Pulmonary artery endothelial cell (primary cell): ENCODE results near the gene CUX1. TPM values are rescaled to one million over a fixed set of nuclear protein-coding genes. Genes with fewer than 3 reads are reported as not detected.
"Not testable (repeated sequence)": the region's sequence is repeated elsewhere in the genome, so short reads cannot be mapped to it uniquely, and the experiment has no call there.

Experiments used
- DNase-seq: peaks from one replicate; pipeline ENCODE4 v3.0.0-alpha.2; 2011; ENCODE audit warnings: low read depth, low spot score
- total RNA-seq: library from RNA; depleted of rRNA; stranded (reverse); fragments of >200 nt; gene quantifications from 2 replicates; pipeline ENCODE4 v1.2.3, GENCODE V29; 2014

The CUX1 gene
- total RNA-seq, 1 donor from 2014 or later, result 20.8 TPM

DNA sequence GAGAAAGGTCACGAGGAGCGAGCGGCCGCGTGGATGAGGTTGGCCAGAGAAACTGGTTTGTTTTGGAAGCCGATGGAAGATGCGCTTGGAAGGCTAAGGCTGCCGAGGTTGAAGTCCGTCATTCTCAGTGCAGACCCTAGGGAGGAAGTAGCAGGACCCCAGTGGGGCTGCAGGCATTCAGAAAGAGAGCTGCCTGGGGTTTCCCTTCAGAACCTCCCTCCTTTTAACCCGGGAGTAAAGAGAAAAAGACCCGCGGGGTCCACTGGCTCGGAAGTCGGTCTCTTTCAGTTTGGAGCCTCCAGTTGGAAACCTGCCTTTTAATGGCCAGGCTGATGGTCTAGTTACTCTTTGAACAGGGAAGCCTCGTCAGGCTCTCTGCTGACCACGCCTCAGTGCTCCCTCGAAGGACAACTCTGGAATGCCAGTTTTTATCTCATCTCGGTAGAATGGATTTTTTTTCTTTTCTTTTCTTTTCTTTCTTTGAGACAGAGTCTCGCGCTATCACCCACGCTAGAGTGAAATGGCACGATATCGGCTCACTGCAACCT, 188.6 kb downstream of the CUX1 start:
- no peak for DNase-seq

DNA sequence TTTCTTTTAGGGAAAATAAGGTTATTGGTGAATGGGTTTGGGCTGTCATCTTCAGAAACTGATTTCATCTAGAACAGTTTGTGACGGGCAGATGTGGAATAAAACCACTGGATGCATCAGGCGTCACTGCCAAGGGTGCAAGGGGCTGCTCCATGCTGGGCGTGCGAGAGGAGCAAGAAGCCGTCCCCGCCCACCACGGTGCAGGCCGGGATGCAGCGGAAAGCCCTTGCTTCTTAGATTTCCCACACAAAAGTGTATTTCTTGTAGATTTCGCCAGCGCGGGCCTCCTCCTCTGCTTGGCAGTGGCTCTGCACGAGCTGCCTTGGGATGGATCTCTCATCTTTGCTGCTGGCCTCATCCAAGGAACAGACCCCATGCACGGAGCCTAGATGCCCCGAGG, 189.3 kb downstream of the CUX1 start:
- DNase-seq, result no peak

DNA sequence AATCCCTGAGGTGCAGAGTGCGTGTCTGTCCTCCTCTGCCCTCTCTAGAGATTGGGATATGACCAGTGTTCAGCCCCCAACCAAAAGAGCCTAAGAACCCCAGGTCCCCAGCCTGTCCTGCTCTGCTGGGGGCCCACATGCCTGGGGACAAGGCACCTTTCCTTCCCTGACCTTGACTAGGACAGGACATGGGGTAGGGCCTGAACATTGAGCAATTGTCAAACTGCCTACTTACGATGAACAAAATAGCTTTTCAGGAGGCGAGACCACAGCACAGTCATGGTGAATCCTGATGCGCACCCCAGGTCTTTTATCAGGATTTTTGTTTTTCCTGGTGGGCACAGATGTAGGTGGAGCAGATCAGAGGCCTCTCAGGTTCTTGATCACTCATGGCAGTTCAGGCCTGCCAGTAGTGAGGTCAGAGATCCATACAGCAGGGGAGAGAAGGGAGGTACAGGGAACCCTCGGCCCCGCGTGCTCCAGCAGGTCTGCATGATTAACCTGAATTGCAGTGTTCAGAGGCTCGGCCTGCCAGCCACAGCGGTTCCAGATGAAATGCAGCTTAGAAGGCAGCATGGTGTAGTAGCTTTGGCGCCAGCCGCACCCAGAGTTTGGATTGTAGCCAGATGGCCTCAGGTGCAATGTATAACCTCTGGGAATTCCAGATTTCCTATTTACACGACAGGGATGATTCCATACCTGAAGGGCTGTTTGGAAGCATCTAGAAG, 191.3 kb downstream of the CUX1 start:
- DNase-seq, result no peak

DNA sequence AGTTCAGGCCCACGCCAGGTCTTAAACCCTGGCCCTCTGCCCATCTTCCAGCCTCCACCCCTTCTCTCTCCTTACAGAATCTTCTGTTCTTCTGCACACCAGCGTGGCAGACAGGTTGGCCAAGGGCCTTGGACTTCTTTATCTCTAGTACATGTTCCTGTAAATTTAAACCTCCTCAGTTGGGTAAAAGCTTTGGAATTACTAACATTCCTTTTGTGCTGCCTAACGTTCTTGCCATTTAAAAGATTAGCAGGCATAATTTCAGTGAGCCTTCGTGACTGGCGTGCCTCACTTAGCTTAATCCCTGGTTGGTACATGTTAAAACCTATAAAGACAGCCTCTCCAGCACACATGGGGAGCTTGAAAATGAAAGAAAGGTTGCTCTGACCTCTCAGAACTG, 192.2 kb downstream of the CUX1 start:
- DNase-seq, result no peak

DNA sequence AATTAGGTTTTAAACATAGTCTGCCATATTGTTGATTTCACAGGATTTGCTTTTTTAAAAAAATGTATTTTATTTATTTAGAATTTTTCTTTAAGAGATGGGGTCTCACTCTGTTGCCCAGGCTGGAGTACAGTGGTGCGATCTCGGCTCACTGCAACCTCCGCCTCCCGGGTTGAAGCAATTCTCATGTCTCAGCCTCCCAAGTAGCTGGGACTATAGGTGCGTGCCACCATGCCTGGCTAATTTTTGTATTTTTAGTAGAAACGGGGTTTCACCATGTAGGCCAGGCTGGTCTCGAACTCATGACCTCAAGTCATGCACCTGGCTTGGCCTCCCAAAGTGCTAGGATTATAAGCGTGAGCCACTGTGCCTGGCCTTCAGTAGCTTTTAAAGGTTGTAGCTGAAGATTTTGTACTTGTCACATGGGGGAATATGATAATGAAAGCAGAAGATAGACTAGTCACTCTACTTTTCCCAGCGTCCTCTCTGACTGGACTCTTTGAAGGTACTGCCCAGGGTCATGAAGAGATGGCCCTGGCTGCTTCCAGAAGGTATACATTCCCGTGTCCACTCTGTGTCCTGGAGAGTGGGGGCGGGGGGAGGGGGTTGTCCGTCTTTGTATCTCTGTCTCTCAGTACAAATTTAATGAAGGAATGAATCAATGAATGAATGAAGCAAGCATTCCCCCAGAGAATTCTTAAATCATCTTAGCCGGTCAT, 194.8 kb downstream of the CUX1 start:
- not testable (repeated sequence) for DNase-seq

DNA sequence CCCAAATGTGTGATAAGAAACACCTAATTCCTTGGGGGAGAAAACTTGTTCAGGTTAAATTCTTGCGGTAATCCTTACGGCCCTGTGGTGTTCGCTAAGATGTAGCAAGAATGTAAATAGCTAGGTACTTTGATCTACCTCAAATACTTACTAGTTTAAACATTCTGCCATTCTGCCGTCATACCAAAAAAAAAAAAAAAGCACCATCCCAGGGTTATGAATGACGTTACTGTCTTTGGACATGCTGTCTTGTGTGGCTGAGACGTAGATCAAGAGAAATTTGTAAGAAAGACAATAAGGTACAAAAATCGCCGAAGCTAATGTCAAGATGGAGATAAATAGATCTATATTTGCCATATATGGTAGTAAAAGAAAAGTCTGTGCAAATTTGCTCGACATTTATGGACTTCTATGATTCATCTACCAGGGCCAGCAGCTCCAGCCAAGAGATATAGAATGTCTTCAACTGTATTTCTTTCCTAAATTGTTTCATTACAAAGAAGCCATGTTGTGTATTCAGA, 195.6 kb downstream of the CUX1 start:
- DNase-seq, result no peak

DNA sequence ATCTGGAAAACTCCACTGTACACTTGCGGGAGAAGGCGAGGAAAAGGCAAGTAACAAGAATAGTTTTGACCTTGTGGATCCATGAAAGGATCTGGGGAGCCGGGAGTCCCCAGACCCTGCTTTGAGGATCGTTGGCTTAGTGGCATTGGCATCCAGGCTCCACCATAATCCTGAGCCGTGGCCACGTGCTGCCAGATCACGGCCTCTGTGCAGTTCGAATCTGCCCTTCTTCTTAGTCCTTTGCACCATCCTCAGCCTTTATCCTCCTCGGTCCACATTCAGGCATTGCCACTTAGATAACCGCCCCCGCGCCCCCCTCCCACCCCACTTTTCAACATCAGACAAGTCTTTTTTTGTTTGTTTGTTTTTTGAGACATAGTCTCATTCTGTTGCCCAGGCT, 201.4 kb downstream of the CUX1 start:
- no peak for DNase-seq

DNA sequence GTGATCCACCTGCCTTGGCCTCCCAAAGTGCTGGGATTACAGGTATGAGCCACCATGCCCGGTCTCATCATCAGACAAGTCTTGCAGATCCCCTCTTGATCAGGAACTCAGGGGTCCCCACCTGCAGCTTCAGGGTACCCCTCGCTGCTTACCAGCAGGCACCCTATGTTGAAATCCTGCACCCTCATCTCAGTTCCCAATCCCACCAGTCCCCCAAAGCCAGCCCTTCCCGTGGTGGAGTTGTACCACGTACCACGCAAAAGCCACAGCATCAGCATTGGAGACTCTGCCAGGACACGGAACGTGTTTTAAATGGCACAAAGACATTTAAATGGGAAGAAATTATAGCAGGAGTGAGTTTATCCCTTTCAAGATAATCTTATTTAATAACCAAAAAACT, 202.0 kb downstream of the CUX1 start:
- no peak for DNase-seq

DNA sequence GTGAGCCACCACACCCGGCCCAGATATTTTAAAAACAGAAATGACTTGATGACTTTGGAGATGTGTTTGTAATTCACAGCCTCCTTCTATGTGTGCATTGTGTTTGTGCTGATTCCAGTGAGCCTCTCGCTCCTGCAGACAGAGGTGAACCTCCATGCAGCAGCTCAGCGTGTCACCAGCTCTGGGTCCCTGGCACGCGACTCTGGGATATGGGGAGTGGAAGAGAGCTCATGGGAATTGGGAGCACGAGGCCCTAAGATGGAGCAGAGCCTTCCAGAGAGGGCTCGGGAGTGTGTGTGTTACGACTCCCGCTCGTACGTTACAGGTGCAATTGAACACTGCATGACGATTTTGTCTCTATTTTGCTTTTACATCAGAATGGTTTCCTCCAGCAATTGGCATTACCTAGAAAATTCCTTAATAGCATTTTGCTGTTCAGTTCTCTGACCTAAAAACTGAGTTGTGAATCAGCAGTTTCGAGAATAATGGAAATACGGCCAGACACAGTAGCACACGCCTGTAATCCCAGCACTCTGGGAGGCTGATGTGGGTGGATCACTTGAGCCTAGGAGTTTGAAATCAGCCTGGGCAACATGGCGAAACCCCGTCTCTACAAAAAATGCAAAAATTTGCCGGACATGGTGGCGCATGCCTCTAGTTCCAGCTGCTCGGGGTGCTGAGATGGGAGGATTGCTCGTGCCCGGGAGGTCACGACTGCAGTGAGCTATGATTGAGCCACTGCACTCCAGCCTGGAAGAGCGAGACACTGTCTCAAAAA, 204.6 kb downstream of the CUX1 start:
- DNase-seq, result no peak

DNA sequence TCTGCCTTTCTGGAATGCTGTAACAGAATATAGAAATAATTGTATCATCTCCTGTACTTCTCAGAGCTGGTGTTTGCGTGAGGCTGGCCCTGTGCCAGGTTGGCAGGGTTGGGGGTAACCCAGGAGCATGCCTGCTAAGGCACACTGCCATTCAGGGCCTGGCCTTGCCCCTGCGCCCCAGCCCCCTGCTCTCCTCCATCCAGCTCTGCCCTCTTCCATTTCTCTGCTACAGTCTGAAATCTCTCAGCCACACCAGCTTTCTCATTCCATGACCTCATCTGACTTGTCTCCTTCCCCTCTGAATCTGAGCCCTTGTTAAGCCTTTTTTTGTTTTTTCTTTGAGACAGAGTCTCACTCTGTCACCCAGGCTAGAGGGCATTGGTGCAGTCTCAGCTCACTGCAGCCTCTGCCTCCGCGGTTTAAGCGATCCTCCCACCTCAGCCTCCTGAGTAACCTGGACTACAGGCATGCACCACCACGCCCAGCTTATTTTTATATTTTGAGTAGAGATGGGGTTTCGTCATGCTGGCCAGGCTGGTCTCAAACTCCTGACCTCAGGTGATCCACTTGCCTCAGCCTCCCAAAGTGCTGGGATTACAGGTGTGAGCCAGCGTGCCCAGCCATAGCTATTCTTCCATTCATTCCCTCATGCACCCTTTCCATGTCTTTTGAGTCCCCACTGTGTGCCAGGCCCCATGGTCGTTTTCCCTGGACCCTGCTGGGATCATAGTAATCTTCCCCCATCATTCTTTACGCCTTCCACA, 206.8 kb downstream of the CUX1 start:
- no peak for DNase-seq

DNA sequence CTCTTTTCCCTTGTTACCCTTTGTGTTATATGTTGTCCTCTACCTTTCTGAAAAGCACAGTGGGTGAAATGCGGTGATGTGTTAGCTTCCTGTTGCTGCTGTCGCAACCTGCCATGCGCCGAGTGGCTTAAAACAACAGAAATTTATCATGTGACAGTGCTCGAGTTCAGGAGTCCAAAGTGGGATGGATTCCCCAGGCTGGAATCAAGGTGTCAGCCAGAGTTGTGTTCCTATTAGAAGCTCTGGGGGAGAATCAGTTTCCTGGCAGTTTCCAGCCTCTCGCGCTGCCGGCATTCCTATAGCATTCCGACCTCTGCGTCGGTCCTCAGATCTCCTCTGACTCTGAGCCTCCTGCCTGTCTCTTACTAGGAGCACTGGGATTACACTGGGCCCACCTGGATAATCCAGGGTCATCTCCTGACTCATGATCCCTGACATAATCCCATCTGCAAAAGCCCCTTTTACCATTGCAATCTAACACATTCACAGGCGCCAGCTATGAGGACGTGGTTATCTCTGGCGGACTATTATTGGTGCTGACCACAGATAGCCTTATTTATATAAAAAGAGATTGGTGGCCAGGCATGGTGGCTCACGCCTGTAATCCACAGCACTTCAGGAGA, 207.5 kb downstream of the CUX1 start:
- no peak for DNase-seq

DNA sequence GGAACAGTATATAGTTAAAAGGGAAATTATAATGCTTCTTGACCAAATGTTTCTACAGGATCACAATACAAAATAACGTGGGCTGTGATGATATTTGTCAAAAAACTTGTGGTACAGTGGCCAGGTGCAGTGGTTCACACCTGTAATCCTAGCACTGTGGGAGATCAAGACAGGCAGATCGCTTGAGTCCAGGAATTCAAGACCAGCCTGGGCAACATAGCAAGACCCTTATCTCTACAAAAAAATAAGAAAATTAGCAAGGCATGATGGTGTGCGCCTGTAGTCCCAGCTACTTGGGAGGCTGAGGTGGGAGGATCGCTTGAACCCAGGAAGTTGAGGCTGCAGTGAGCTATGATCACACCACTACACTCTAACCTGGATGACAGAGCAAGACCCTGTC, 208.4 kb downstream of the CUX1 start:
- not testable (repeated sequence) for DNase-seq

DNA sequence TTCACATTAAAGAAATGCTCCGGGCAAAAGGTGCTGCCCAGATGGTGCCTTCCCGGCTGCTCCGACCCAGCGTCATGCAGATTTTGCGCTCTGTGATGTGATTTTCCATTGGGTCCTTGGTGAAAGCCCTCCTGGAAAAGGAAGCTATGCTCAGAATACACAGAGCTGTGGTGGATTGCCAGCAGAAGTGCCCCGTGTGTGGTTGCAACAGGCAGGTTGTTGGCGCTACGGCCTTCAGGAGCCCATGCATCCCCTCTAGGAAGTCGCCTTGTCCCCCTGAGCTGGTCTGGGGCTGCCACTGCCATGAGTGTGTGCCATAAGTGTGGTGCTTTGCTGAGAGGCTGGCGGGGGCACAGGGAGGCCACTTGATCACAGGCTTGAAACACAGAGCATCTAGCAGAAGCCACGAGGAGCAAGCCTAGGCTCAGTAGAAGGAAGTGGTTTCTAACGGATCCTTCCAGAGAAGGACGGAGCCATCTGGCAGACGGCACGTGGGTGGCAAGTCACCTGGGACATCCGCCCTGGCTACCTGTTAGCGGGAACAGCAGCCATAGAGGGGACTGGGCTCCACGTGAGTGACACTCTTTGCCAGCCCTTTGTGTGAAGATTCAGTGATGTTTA, 210.9 kb downstream of the CUX1 start:
- DNase-seq, result no peak

DNA sequence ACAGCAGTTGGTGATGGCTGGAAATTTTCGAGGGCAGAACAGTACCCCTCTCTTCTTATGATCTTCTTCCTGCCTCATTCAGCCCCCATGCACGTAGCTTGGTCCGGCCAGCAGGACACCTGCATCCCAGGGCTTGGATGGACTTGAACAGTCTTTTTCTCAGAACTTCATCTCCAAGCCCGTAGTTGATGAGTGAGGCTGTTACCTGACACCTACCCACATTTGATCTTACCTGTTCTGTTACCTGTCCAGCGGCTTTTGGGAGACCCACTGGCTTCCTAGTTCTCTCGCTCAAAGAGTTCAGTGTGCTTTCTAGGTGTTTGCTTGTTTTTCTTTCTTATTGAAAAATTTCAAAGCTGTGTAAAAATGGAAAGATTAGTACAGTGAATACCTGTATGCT, 212.2 kb downstream of the CUX1 start:
- no peak for DNase-seq

DNA sequence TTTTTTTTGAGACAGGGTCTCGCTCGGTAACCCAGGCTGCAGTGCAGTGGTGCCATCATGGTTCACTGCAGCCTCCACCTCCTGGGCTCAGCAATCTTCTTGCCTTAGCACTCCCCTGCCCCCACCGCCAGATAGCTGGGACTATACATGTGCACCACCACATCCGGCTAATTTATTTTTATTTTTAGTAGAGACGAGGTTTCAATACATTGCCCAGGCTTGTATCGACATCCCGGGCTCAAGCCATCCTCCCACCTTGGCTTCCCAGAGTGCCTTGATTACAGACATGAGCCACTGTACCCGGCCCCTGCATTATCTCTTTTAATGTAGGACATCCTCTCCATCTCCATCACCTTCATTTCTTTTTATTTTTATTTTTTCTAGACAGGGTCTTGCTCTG, 213.3 kb downstream of the CUX1 start:
- no peak for DNase-seq

DNA sequence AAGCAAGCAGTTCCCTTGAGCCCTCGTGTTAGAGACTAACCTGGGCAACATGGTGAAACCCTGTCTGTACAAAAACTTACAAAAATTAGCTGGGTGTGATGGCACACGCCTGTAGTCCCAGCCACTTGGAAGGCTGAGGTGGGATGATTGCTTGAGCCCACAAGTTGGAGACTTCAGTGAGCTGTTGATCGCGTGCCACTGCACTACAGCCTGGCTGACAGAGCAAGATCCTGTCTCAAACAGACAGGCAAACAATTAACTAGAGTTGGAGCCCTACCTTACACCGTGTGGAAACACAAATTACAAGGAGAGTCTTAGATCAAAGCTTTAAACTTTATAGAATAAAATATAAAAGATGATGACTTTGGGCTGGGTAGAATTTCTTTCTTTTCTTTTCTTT, 219.5 kb downstream of the CUX1 start:
- no peak for DNase-seq

DNA sequence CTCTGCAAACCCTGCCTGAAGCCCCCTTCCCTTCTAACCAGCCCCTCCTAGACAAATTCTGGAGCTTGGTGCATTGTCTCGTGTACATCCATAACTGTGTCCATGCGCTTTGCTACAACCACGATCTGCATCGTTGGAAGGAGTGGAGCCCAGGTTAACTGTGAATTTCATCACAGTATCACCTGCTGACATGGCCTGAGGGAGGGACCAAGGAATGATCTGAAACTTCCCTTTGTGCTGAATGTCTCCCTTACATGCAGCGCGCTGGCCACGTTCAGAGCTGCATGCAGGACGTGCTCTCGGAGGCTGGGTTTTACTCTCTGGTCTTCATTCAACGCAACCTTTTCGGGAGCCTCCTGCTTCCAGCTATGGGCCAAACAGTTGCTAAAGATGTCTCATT, 222.3 kb downstream of the CUX1 start:
- no peak for DNase-seq

DNA sequence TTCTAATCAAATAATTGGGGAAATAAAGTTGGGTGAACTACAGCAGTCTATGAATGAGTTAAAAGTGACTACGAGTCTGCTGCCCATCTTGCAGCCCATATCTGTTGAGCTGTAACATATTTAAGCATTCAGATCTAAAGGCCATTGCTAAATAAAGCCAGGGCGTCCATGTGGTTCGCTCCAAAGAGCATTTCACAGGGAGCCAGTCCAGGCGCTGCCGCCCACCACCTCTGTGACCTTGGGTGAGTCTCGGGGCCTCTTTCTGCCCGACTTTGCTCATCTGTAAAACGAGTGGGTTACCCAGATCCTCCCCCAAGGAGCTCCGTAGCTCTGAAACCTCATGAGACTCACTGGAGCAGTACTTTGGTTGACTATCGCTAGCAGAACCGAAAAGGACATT, 223.1 kb downstream of the CUX1 start:
- no peak for DNase-seq

DNA sequence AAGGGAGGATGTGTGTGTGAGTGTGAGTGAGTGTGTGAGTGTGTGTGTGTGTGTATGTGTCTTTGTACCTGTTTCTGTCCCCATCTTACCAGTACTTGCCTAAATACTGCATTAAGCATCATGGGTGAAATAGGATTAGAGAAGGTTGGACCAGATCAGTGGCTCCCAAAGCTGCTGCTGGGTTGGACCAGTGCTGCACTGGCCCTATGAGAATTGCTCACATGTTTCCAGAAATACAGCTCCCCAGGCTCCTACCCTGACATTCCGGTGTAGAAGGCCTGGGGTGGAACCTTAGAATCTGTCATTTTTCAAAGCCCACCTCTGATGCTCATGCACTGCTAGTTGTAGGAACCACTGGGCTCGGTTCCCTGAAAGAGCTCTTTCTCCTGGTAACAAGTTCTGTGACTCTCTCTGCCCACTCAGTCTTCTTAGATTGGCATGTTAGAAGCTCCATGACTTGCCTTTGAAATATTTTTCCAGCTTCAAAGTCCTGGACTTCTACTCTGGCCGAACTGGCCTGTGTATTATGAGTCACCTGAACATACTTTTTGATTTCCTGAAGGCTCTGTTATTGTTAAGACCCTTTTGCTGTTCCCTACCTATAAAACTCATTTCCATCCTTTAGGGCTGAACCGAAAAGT, 224.7 kb downstream of the CUX1 start:
- DNase-seq, result no peak

DNA sequence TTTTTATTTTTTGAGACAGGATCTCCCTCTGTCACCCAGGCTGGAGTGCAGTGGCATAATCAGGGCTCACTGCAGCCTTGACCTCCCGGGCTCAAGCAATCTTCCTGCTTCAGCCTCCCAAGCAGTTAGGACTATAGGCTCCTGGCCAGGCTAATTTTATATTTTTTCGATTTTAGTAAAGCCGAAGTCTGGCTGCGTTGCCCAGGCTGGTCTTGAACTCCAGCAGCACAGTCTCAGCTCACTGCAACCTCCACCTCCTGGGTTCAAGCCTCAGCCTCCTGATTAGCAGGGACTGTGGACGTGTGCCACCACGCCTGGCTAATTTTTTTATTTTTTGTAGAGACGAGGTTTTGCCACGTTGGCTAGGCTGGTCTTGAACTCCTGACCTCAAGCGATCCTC, 225.4 kb downstream of the CUX1 start:
- not testable (repeated sequence) for DNase-seq
